H1 (cell line): ENCODE data around the gene JOSD2. TPM values are rescaled to one million over a fixed set of nuclear protein-coding genes. Genes with fewer than 3 reads are reported as not detected.

Source experiments
- ATF2 ChIP-seq: IDR thresholded peaks from 2 replicates; pipeline ENCODE4 v1.6.1; 2012; ENCODE audit warnings: low read length, inconsistent platforms
- CHD1 ChIP-seq: IDR thresholded peaks from 2 replicates; pipeline ENCODE4 v1.6.1; 2012; ENCODE audit warnings: low read depth, low read length, improper control_type of control experiment
- CREB1 ChIP-seq: IDR thresholded peaks from 2 replicates; pipeline ENCODE4 v1.6.1; 2012; ENCODE audit warnings: inconsistent platforms
- HDAC6 ChIP-seq: IDR thresholded peaks from one replicate; pipeline ENCODE4 v1.7.1; 2012; ENCODE audit warnings: low read depth, mild to moderate bottlenecking, inconsistent platforms, low read length, moderate library complexity
- JUND ChIP-seq: IDR thresholded peaks from 2 replicates; pipeline ENCODE4 v1.6.1; 2011; ENCODE audit warnings: mild to moderate bottlenecking, improper control_type of control experiment, low read length
- NRF1 ChIP-seq: IDR thresholded peaks from 2 replicates; pipeline ENCODE4 v1.6.1; 2011; ENCODE audit warnings: mild to moderate bottlenecking, low read depth, low read length, improper control_type of control experiment
- POLR2AphosphoS5 ChIP-seq: IDR thresholded peaks from 2 replicates; pipeline ENCODE4 v1.6.1; 2011; ENCODE audit warnings: low read depth, low read length
- RAD21 ChIP-seq, 2 experiments: IDR thresholded peaks in 1 of 2; conservative IDR thresholded peaks in 1 of 2; 2 replicates each; pipeline ENCODE4 v1.6.1; 2011; ENCODE audit warnings: low read depth in 2 of 2, low read length in 2 of 2, improper control_type of control experiment in 1 of 2, inconsistent platforms in 1 of 2, mild to moderate bottlenecking in 1 of 2, moderate library complexity in 1 of 2
- SIN3A ChIP-seq, 2 experiments: IDR thresholded peaks in 1 of 2; conservative IDR thresholded peaks in 1 of 2; 2 replicates each; pipeline ENCODE4 v1.6.1; 2011 to 2012; ENCODE audit warnings: low read length in 2 of 2, improper control_type of control experiment in 1 of 2, low read depth in 1 of 2, mild to moderate bottlenecking in 1 of 2
- TAF1 ChIP-seq: IDR thresholded peaks from 2 replicates; pipeline ENCODE4 v1.6.1; 2011; ENCODE audit warnings: mild to moderate bottlenecking, low read depth, low read length
- TBP ChIP-seq: IDR thresholded peaks from 2 replicates; pipeline ENCODE4 v1.6.1; 2011; ENCODE audit warnings: low read depth, low read length, improper control_type of control experiment
- YY1 ChIP-seq: IDR thresholded peaks from 2 replicates; pipeline ENCODE4 v1.6.1; 2011; ENCODE audit warnings: low read depth, mild to moderate bottlenecking, low read length
- polyA plus RNA-seq, 7 experiments: library from polyadenylated mRNA; depleted of rRNA in 3 of 7; stranded (reverse) in 5 of 7; unstranded in 2 of 7; fragments of >200 nt in 5 of 7; fragments of 200-250 nt in 2 of 7; gene quantifications; 1 replicate in 5 of 7; 2 replicates in 1 of 7; 4 replicates in 1 of 7; pipeline versions ENCODE4 v1.2.1 to v1.2.3, GENCODE V29; 2011 to 2013; ENCODE audit warnings: missing spikeins in 2 of 7, mixed read lengths in 2 of 7
- total RNA-seq: library from RNA; stranded (reverse); fragmentation: NEBNext Ultra II Directional; extraction: Animal tissue kit (Norgen Biotek cat#: 25700); gene quantifications from 2 replicates; pipeline ENCODE4 v1.2.1, GENCODE V29; 2021
- TF ChIP-seq, protein P1 (sequence below), 3 experiments: IDR thresholded peaks; 1 replicate in 2 of 3; 2 replicates in 1 of 3; pipeline versions ENCODE4 v1.5.1 to v1.6.1; 2011; ENCODE audit warnings: low read length in 3 of 3, mild to moderate bottlenecking in 3 of 3, inconsistent platforms in 2 of 3, low read depth in 1 of 3, moderate library complexity in 1 of 3; ENCODE audit not compliant: insufficient read depth in 1 of 3; ENCODE audit errors: control extremely low read depth in 1 of 3
- TF ChIP-seq, protein P2 (sequence below): IDR thresholded peaks from 2 replicates; pipeline ENCODE4 v1.6.1; 2012; ENCODE audit warnings: inconsistent platforms

JOSD2 gene
- total and polyA plus RNA-seq, 2 of the 8 experiments (the other 6 are each of a cell fraction or from before 2014, with no cell fraction given) = 1.9 to 6.6 TPM

GRCh38 chr19:50486823-50487515 is 24.0 kb downstream of the JOSD2 start (continued):
- TF ChIP-seq, protein P1, sequence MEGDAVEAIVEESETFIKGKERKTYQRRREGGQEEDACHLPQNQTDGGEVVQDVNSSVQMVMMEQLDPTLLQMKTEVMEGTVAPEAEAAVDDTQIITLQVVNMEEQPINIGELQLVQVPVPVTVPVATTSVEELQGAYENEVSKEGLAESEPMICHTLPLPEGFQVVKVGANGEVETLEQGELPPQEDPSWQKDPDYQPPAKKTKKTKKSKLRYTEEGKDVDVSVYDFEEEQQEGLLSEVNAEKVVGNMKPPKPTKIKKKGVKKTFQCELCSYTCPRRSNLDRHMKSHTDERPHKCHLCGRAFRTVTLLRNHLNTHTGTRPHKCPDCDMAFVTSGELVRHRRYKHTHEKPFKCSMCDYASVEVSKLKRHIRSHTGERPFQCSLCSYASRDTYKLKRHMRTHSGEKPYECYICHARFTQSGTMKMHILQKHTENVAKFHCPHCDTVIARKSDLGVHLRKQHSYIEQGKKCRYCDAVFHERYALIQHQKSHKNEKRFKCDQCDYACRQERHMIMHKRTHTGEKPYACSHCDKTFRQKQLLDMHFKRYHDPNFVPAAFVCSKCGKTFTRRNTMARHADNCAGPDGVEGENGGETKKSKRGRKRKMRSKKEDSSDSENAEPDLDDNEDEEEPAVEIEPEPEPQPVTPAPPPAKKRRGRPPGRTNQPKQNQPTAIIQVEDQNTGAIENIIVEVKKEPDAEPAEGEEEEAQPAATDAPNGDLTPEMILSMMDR (IDR thresholded peaks at IDR 0.05; ENCODE audit: control extremely low read depth in 1 of 3, insufficient read depth in 1 of 3, low read depth in 1 of 3, low read length in 3 of 3) = peak; percentile 84 to 98 (median 94)
- TF ChIP-seq HDAC6 (no peak), TAF1 (no peak), TBP (no peak), CHD1 (no peak), JUND (peak; percentile 75), POLR2AphosphoS5 (no peak), ATF2 (peak; percentile 85), NRF1 (no peak), SIN3A (conservative IDR thresholded peaks at IDR 0.05 in 1 of 2, IDR thresholded peaks at IDR 0.05 in 1 of 2; ENCODE audit: low read depth in 1 of 2, low read length in 2 of 2) (0 out of 4 replicates have a peak, but pooled peaks of 1 of the 2 experiments have one; percentile 28), YY1 (peak; percentile 36; the same call in 1 of the 2 replicates), RAD21 (IDR thresholded peaks at IDR 0.05 in 1 of 2, conservative IDR thresholded peaks at IDR 0.05 in 1 of 2; ENCODE audit: low read depth in 2 of 2, low read length in 2 of 2) (peak; percentile 82 to 85), CREB1 (peak; percentile 22; the same call in 1 of the 2 replicates)
- TF ChIP-seq, protein P2, sequence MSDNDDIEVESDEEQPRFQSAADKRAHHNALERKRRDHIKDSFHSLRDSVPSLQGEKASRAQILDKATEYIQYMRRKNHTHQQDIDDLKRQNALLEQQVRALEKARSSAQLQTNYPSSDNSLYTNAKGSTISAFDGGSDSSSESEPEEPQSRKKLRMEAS = peak; percentile 35; the same call in 1 of the 2 replicates
